OCI-M1 (cell line): ENCODE data around the gene ADAMTSL4.
"Not testable (repeated sequence)": the region's sequence is repeated elsewhere in the genome, so short reads cannot be mapped to it uniquely, and the experiment has no call there.

Experiments
- DNase-seq: peaks from one replicate; lab custom pipeline; 2025; lab: John Stamatoyannopoulos, UW

ADAMTSL4 gene

GRCh38 chr1:150555971-150556865 lies 7.0 kb downstream of the ADAMTSL4 start:
- DNase-seq: no peak

DNA sequence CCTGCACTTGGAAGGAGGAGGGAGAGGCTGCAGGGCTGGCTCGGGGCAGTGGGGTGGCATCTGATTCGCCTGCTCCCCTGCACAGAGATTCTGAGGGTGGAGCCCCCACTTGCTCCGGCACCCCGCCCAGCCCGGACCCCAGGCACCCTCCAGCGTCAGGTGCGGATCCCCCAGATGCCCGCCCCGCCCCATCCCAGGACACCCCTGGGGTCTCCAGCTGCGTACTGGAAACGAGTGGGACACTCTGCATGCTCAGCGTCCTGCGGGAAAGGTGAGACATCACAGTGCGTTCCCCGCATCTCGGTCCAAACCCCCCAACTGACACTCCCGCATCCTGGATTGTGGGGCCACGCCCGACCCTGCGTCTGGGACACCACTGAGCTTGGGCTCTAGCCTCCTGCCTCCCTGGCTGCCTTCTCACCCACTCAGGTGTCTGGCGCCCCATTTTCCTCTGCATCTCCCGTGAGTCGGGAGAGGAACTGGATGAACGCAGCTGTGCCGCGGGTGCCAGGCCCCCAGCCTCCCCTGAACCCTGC lies 7.9 kb downstream of the ADAMTSL4 start:
- DNase-seq: no peak

GRCh38 chr1:150557813-150558212 lies 8.6 kb downstream of the ADAMTSL4 start:
- DNase-seq: no peak

DNA sequence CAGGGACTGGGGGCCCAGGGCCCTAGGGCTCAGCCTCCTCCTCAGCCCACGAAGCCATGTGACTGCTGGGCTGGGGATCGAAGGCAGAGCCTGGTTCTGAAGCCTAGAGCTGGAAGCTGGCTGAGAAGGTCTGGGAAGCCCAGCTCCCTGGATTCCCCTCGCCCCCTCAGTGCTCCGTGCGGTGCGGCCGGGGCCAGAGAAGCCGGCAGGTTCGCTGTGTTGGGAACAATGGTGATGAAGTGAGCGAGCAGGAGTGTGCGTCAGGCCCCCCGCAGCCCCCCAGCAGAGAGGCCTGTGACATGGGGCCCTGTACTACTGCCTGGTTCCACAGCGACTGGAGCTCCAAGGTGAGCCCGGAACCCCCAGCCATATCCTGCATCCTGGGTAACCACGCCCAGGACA lies 9.1 kb downstream of the ADAMTSL4 start:
- no peak for DNase-seq

DNA sequence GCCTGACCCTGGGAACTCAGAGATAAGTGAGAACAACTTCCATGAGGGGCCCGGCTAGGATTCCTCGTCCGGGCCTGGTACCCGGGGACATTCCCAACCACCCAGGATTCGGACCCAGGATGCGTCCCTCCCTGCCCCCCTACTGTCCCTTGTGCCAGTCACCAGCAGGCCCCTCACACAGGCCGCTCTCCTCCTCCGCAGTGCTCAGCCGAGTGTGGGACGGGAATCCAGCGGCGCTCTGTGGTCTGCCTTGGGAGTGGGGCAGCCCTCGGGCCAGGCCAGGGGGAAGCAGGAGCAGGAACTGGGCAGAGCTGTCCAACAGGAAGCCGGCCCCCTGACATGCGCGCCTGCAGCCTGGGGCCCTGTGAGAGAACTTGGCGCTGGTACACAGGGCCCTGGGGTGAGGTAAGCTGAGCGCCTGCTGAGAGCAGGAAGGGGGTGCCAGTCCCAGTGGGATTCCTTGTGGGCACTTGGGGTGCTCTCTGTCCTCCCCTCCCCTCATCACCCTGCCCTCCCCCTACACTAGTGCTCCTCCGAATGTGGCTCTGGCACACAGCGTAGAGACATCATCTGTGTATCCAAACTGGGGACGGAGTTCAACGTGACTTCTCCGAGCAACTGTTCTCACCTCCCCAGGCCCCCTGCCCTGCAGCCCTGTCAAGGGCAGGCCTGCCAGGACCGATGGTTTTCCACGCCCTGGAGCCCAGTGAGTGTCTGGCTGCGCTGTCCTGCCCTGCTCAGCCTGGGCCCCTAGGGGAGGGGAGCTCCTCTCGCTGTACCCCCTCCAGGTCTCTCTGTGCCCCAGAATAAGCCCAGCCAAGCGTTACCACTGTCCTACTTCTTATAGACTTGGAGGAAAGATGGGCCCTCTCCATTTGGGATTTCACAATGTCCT lies 9.8 kb downstream of the ADAMTSL4 start:
- no peak for DNase-seq

- no peak for DNase-seq
Observed at GRCh38 chr1:150559656-150560010, 10.4 kb downstream of the ADAMTSL4 start.

GRCh38 chr1:150560011-150560438 lies 10.8 kb downstream of the ADAMTSL4 start:
- DNase-seq: peak; percentile 92

GRCh38 chr1:150560576-150561253 lies 11.5 kb downstream of the ADAMTSL4 start:
- DNase-seq: peak; percentile 97

DNA sequence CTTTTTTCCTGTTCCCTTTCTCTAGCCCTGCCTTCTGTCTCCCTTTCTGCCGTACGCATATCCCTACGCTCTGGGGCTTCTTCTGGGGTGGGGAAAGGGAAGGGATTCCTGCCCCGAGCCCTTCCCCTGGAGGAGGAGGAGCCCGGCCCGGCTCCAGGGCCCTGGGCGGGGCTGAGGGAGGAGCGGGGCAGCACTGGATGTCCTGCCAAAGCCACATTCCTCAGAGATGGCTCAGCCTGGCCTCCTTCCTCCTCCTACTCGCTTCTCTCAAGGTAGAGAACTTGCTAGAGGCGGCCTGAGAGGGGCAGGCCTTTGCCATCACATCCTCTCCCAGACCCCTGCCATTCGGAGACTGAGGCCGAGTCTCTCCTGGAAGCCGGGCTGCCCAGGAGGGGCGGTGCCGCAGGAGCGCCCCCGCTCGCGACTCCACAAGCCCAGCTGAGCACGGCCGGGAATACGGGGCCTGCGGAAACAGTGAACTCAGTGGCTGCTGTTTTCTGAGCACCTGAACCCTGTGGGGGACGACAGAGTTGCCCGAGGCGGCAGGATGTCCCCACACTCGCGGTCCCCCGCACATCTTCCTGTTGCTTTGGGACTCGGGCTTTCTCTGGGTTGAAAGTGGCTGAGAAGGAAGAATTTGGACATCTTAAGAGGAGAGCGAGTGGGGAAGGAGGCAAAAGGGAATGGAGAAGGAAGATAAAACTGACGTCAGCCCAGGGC lies 12.2 kb downstream of the ADAMTSL4 start:
- DNase-seq: peak; percentile 97

DNA sequence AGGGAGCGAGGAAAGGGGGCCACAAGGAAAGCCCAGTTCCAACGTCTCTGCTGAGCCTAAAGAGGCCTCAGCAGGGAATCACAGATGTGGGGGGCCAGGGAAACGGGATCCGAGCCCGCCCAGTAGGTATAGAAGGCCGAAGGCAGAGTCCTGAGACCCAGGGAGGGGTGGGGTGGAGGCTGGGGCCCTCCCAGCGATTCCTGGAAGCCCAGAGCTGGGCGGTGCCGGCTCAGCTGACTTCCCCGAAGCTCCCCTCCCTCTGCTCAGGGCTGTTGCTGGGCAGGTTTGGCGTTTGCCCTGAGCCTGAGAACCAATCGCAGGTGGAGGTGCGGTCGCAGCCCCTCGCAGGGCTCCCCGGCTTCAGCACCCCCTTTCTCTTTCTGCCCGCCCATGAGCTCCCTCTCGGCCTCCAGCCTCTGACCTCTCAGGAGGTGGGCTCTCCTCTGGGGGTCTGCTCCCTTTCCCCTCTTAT lies 12.8 kb downstream of the ADAMTSL4 start:
- peak; percentile 98 for DNase-seq

GRCh38 chr1:150562446-150563339 lies 13.5 kb downstream of the ADAMTSL4 start:
- DNase-seq: peak; percentile 90

- DNase-seq: no peak
Observed at GRCh38 chr1:150563340-150564038, 14.3 kb downstream of the ADAMTSL4 start.

DNA sequence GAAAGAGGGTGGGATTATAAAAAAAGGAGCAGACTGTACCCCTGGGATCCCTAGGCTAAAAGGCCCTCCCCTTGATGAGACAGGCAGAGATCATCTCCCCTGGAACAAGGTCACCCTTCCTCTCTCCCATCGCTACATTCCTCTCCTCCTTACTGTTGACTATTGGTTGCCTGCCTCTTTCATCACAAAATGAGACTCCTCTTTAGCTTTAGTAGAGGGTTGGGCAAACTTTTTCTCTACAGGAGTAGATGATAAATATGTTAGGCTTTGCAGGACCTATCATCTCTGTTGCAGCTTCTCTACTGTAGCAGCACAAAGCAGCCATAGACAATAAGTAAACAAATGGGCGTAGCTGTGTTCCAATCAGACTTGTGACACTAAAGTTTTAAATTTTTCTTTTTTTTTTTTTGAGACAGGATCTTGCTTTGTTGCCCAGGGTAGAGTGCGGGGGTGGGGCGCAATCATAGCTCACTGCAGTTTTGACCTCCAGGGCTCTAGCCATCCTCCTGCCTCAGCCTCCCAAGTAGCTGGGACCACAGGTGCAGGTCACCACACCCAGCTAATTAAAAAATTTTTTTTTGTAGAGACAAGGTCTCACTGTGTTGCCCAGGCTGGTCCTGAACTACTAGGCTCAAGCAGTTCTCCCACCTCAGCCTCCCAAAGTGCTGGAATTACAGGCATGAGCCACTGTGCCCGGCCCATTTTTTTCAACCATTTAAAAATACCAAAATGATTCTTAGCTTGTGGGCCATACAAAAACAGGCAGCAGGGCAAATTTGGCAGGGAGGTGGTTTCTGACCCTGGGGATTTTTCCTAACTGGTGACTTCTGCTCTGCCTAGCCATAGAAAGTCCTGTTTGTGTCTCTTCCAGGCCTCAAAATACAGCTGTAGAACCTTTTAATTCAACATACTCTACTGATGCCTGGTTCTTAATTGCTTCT lies 15.1 kb downstream of the ADAMTSL4 start:
- no peak for DNase-seq

- not testable (repeated sequence) for DNase-seq
Observed at GRCh38 chr1:150565240-150565991, 16.2 kb downstream of the ADAMTSL4 start.

DNA sequence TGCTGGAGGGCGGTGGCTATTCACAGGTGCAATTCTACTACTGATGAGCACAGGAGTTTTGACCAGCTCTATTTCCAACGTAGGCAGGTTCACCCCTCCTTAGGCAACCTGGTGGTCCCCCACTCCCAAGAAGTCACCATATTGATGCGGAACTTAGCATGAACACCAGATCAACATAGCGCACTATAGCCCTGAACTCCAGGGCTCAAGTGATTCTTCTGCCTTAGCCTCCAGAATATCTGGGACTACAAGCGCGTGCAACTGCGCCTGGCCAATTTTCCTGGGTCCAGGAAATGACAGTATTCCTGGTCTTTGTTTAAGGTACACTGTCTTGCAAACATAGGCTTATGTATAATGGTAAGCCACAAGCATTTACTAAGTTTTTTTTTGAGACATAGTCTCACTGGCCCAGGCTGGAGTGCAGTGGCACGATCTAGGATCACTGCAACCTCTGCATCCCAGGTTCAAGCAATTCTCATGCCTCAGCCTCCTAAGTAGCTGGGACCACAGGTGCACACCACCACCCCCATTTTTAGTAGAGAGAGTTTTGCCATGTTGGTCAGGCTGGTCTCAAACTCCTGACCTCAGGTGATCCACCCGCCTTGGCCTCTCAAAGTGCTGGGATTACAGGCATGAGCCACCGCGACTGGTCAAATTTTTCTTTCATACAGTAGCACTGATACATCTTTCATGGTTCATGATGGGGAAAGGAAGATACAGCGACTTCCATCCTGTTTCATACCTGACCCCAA lies 17.6 kb downstream of the ADAMTSL4 start:
- DNase-seq: no peak

GRCh38 chr1:150567341-150567716 lies 18.1 kb downstream of the ADAMTSL4 start:
- DNase-seq: peak; percentile 96
